HEK293 (cell line): ENCODE data around the gene VPS13D.

Experiments used
- CTCF ChIA-PET: fragments of 350-600 bp; formaldehyde crosslinking; extraction: SDS; loops from one replicate; lab custom pipeline; 2021; ENCODE audit warnings: antibody characterized with exemption; lab: Yijun Ruan, JAX
- POLR2A ChIA-PET: fragments of 300-600 bp; formaldehyde crosslinking; extraction: SDS; loops from one replicate; lab custom pipeline; 2020; ENCODE audit warnings: antibody characterized with exemption, inconsistent platforms; lab: Yijun Ruan, JAX
- H3K27ac ChIP-seq: fragments of 200-500 bp; sonication (Bioruptor generic); 2 replicates; pipeline ENCODE4 v1.5.1; 2014; ENCODE audit warnings: low read depth, low read length, control low read depth, inconsistent platforms; ENCODE audit errors: extremely low read depth
- H3K36me3 ChIP-seq, 2 experiments: fragments of 200-500 bp in 1 of 2; sonication (Bioruptor generic) in 1 of 2; 1 replicate in 1 of 2; 2 replicates in 1 of 2; pipeline ENCODE4 v1.5.1; 2014 to 2017; ENCODE audit warnings: inconsistent platforms in 2 of 2, low read length in 2 of 2; ENCODE audit not compliant: control insufficient read depth in 2 of 2, insufficient read depth in 1 of 2
- H3K4me1 ChIP-seq: fragments of 200-500 bp; sonication (Bioruptor generic); 2 replicates; pipeline ENCODE4 v1.5.1; 2014; ENCODE audit warnings: mild to moderate bottlenecking, low read length, inconsistent platforms; ENCODE audit not compliant: control insufficient read depth, insufficient read depth
- H3K4me3 ChIP-seq: 2 replicates; pipeline ENCODE4 v1.5.1; 2011; ENCODE audit warnings: low read depth, mild to moderate bottlenecking, control low read depth, low read length, moderate library complexity
- H3K9me3 ChIP-seq: fragments of 200-500 bp; sonication (Bioruptor generic); 2 replicates; pipeline ENCODE4 v1.5.1; 2014; ENCODE audit warnings: low read depth, low read length, inconsistent platforms; ENCODE audit not compliant: control insufficient read depth, insufficient read depth
- MZF1 ChIP-seq: fragments of 450-650 bp; formaldehyde crosslinking; IDR thresholded peaks from 2 replicates; pipeline ENCODE4 v1.5.1; 2017; ENCODE audit warnings: missing biosample characterization, missing genetic modification characterization, borderline replicate concordance
- PRDM2 ChIP-seq: fragments of 450-650 bp; formaldehyde crosslinking; IDR thresholded peaks from 2 replicates; pipeline ENCODE4 v1.5.1; 2016; ENCODE audit warnings: missing biosample characterization, missing genetic modification characterization, borderline replicate concordance
- REST ChIP-seq: fragments of 450-650 bp; formaldehyde crosslinking; IDR thresholded peaks from 2 replicates; pipeline ENCODE4 v1.5.1; 2016; ENCODE audit warnings: missing biosample characterization, missing genetic modification characterization
- SP7 ChIP-seq: fragments of 450-650 bp; formaldehyde crosslinking; IDR thresholded peaks from 2 replicates; pipeline ENCODE4 v1.5.1; 2016; ENCODE audit warnings: missing biosample characterization, missing genetic modification characterization
- ZFHX2 ChIP-seq: fragments of 450-650 bp; formaldehyde crosslinking; conservative IDR thresholded peaks from 2 replicates; pipeline ENCODE4 v1.5.1; 2016; ENCODE audit warnings: missing biosample characterization, missing genetic modification characterization
- ZNF518A ChIP-seq: fragments of 450-650 bp; formaldehyde crosslinking; conservative IDR thresholded peaks from 2 replicates; pipeline ENCODE4 v1.5.1; 2016; ENCODE audit warnings: low read depth, missing biosample characterization, missing genetic modification characterization
- ZNF701 ChIP-seq: fragments of 450-650 bp; formaldehyde crosslinking; IDR thresholded peaks from 2 replicates; pipeline ENCODE4 v1.5.1; 2016; ENCODE audit warnings: missing biosample characterization, missing genetic modification characterization
- ZNF777 ChIP-seq: fragments of 450-650 bp; formaldehyde crosslinking; IDR thresholded peaks from 2 replicates; pipeline ENCODE4 v1.5.1; 2017; ENCODE audit warnings: missing biosample characterization, missing genetic modification characterization, borderline replicate concordance

VPS13D gene

GRCh38 chr1:12302798-12303447, 73.1 kb downstream of the VPS13D start (continued):
- no peak for TF ChIP-seq ZNF518A (tag by site-specific recombination)
- no peak for TF ChIP-seq PRDM2 (tag by site-specific recombination)
- no peak for TF ChIP-seq ZNF701
- TF ChIP-seq SP7 (tag by site-specific recombination): no peak
- TF ChIP-seq MZF1 (tag by site-specific recombination): no peak
- no peak for TF ChIP-seq ZNF777 (tag by site-specific recombination)
- TF ChIP-seq ZFHX2: no peak

- H3K9me3 ChIP-seq: no peaks in the 10 kb centered on the region
- H3K4me1 ChIP-seq: no peaks in the 10 kb centered on the region
- POLR2A ChIA-PET: no interaction called here
- H3K27ac ChIP-seq: no peak overlapping the region
- peaks cover 20 to 84% of the 10 kb centered on the region in 2 experiments for H3K36me3 ChIP-seq
- CTCF ChIA-PET: interaction anchor here (0.6 to 0.7 kb wide), 2 partner anchors 29 to 30 kb away, joined by 3 read pairs; no protein-coding TSS in a partner anchor
- H3K4me3 ChIP-seq: no peak overlapping the region
- TF ChIP-seq REST (tag by site-specific recombination): no peak
Observed at GRCh38 chr1:12305377-12305776, 75.5 kb downstream of the VPS13D start.
